ENCODE results near the gene NIPSNAP2. TPM values are rescaled to one million over a fixed set of nuclear protein-coding genes. Genes with fewer than 3 reads are reported as not detected.

The NIPSNAP2 gene
- total and polyA plus RNA-seq, 2 of the 13 experiments (the other 11 are each of a cell fraction or from before 2014, with no cell fraction given) = 40.3 to 61.5 TPM

GRCh38 chr7:56033671-56034432, 69.5 kb downstream of the NIPSNAP2 start (continued):
- no peak for TF ChIP-seq ZNF629 (CRISPR knock-in tag; conservative IDR thresholded peaks at IDR 0.05)
- TF ChIP-seq DRAP1 (CRISPR knock-in tag; IDR thresholded peaks at IDR 0.05) = peak; percentile 84
- TF ChIP-seq ZNF574 (CRISPR knock-in tag; IDR thresholded peaks at IDR 0.05) = peak; percentile 41; the same call in 1 of the 2 replicates
- peak; percentile 40 for TF ChIP-seq ZNF792 (CRISPR knock-in tag; IDR thresholded peaks at IDR 0.05)
- TF ChIP-seq ZBTB21 (CRISPR knock-in tag; IDR thresholded peaks at IDR 0.05) = no peak
- 0 out of 2 replicates have a peak, but pooled peaks have one; percentile 60 for TF ChIP-seq ZNF329 (CRISPR knock-in tag; IDR thresholded peaks at IDR 0.05; ENCODE audit: low read depth)
- 0 out of 2 replicates have a peak, but pooled peaks have one; percentile 58 for TF ChIP-seq SAFB2 (CRISPR knock-in tag; IDR thresholded peaks at IDR 0.05; ENCODE audit: borderline replicate concordance, low read depth)
- peak; percentile 63; the same call in 1 of the 2 replicates for TF ChIP-seq KDM5A (IDR thresholded peaks at IDR 0.05; ENCODE audit: borderline replicate concordance, low read length)
- TF ChIP-seq HNRNPK (IDR thresholded peaks at IDR 0.05; ENCODE audit: low read depth, low read length, poor library complexity, severe bottlenecking) = no peak
- TF ChIP-seq MATR3 (CRISPR knock-in tag; IDR thresholded peaks at IDR 0.05) = no peak
- TF ChIP-seq TAF1 (CRISPR knock-in tag; IDR thresholded peaks at IDR 0.05) = peak; percentile 89
- peak; percentile 41 for TF ChIP-seq MED8 (CRISPR knock-in tag; IDR thresholded peaks at IDR 0.05; ENCODE audit: insufficient replicate concordance)
- TF ChIP-seq, protein P1, sequence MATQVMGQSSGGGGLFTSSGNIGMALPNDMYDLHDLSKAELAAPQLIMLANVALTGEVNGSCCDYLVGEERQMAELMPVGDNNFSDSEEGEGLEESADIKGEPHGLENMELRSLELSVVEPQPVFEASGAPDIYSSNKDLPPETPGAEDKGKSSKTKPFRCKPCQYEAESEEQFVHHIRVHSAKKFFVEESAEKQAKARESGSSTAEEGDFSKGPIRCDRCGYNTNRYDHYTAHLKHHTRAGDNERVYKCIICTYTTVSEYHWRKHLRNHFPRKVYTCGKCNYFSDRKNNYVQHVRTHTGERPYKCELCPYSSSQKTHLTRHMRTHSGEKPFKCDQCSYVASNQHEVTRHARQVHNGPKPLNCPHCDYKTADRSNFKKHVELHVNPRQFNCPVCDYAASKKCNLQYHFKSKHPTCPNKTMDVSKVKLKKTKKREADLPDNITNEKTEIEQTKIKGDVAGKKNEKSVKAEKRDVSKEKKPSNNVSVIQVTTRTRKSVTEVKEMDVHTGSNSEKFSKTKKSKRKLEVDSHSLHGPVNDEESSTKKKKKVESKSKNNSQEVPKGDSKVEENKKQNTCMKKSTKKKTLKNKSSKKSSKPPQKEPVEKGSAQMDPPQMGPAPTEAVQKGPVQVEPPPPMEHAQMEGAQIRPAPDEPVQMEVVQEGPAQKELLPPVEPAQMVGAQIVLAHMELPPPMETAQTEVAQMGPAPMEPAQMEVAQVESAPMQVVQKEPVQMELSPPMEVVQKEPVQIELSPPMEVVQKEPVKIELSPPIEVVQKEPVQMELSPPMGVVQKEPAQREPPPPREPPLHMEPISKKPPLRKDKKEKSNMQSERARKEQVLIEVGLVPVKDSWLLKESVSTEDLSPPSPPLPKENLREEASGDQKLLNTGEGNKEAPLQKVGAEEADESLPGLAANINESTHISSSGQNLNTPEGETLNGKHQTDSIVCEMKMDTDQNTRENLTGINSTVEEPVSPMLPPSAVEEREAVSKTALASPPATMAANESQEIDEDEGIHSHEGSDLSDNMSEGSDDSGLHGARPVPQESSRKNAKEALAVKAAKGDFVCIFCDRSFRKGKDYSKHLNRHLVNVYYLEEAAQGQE (IDR thresholded peaks at IDR 0.05; ENCODE audit: borderline replicate concordance in 1 of 2, low read depth in 1 of 2, low read length in 2 of 2) = 0 out of 4 replicates have a peak, but pooled peaks of 1 of the 2 experiments have one; percentile 16
- TF ChIP-seq TBX2 (CRISPR knock-in tag; IDR thresholded peaks at IDR 0.05; ENCODE audit: borderline replicate concordance) = peak; percentile 61; the same call in 1 of the 2 replicates
- no peak for TF ChIP-seq ISX (CRISPR knock-in tag; conservative IDR thresholded peaks at IDR 0.05)
- TF ChIP-seq BCL3 (CRISPR knock-in tag; IDR thresholded peaks at IDR 0.05) = peak; percentile 29; the same call in 1 of the 2 replicates
- TF ChIP-seq KDM4B (CRISPR knock-in tag; IDR thresholded peaks at IDR 0.05) = no peak
- TF ChIP-seq CHD4 (IDR thresholded peaks at IDR 0.05; ENCODE audit: borderline replicate concordance, low read length) = no peak
- no peak; the same call in 1 of the 2 replicates for TF ChIP-seq BHLHE40 (IDR thresholded peaks at IDR 0.05; ENCODE audit: low read length)
- peak; percentile 41; the same call in 1 of the 2 replicates for TF ChIP-seq MEIS1 (CRISPR knock-in tag; IDR thresholded peaks at IDR 0.05; ENCODE audit: borderline replicate concordance)
- TF ChIP-seq ZNF3 (CRISPR knock-in tag; IDR thresholded peaks at IDR 0.05) = no peak
- no peak for TF ChIP-seq SMAD9 (CRISPR knock-in tag; IDR thresholded peaks at IDR 0.05)
